ENCODE data around the gene KXD1.

KXD1 gene

GRCh38 chr19:18618236-18618635 lies 60.6 kb downstream of the KXD1 start:
- DNase-seq: no peak

Measured in inflammatory macrophage treated with lipopolysaccharide for 4 hours (primary cell).